OCI-LY1 (cell line): ENCODE results near the gene CEP112.

Experiments
- H2AFZ ChIP-seq: fragments of 200-600 bp; sonication (generic), shearing (Covaris generic); 2 replicates; pipeline ENCODE4 v1.6.0; 2014; ENCODE audit warnings: antibody characterized with exemption, mild to moderate bottlenecking, low read length
- H3F3A ChIP-seq: fragments of 200-600 bp; sonication (generic), shearing (Covaris generic); 2 replicates; pipeline ENCODE4 v1.6.0; 2014; ENCODE audit warnings: mild to moderate bottlenecking, antibody characterized with exemption, low read length, moderate library complexity; ENCODE audit not compliant: insufficient read depth
- H3K27ac ChIP-seq: fragments of 200-600 bp; sonication (generic); 2 replicates; pipeline ENCODE4 v1.5.1; 2014; ENCODE audit warnings: low read length, mixed run types, mild to moderate bottlenecking, low read depth; ENCODE audit not compliant: poor library complexity, severe bottlenecking
- H3K27me3 ChIP-seq: fragments of 200-600 bp; sonication (generic); 2 replicates; pipeline ENCODE4 v1.6.0; 2014; ENCODE audit warnings: antibody characterized with exemption, mild to moderate bottlenecking, low read length, moderate library complexity; ENCODE audit not compliant: insufficient read depth
- H3K36me3 ChIP-seq: fragments of 200-600 bp; sonication (generic); 2 replicates; pipeline ENCODE4 v1.6.1; 2014; ENCODE audit warnings: mild to moderate bottlenecking, antibody characterized with exemption, low read length, moderate library complexity, mixed read lengths; ENCODE audit not compliant: insufficient read depth
- H3K4me1 ChIP-seq: fragments of 200-600 bp; sonication (generic); 2 replicates; pipeline ENCODE4 v1.5.1; 2014; ENCODE audit warnings: mild to moderate bottlenecking, low read length, moderate library complexity; ENCODE audit not compliant: insufficient read depth, severe bottlenecking
- H3K4me2 ChIP-seq: fragments of 200-600 bp; sonication (generic), shearing (Covaris generic); 2 replicates; pipeline ENCODE4 v1.6.1; 2014; ENCODE audit warnings: low read length
- H3K4me3 ChIP-seq: fragments of 200-600 bp; sonication (generic); 2 replicates; pipeline ENCODE4 v1.5.1; 2014; ENCODE audit warnings: low read length, low read depth, mild to moderate bottlenecking, mixed read lengths; ENCODE audit not compliant: poor library complexity, severe bottlenecking
- H3K79me2 ChIP-seq: fragments of 200-600 bp; shearing (Covaris generic); 2 replicates; pipeline ENCODE4 v1.6.1; 2016; ENCODE audit warnings: mixed run types, low read length, mixed read lengths; ENCODE audit not compliant: insufficient read depth
- H3K9ac ChIP-seq: fragments of 200-600 bp; sonication (generic), shearing (Covaris generic); 2 replicates; pipeline ENCODE4 v1.6.1; 2014; ENCODE audit warnings: mild to moderate bottlenecking, low read length, mixed read lengths
- H3K9me2 ChIP-seq: fragments of 200-600 bp; sonication (generic), shearing (Covaris generic); 2 replicates; pipeline ENCODE4 v1.6.1; 2014; ENCODE audit warnings: low read depth, mild to moderate bottlenecking, low read length, mixed read lengths
- H3K9me3 ChIP-seq: fragments of 200-600 bp; shearing (Covaris generic); 2 replicates; pipeline ENCODE4 v1.6.1; 2014; ENCODE audit warnings: low read length, mixed read lengths
- H4K20me1 ChIP-seq: fragments of 200-600 bp; sonication (generic), shearing (Covaris generic); 2 replicates; pipeline ENCODE4 v1.6.0; 2016; ENCODE audit warnings: mild to moderate bottlenecking, low read length; ENCODE audit not compliant: insufficient read depth
- CTCF ChIP-seq: fragments of 200-600 bp; sonication (generic), shearing (Covaris generic); IDR thresholded peaks from 2 replicates; pipeline ENCODE4 v1.5.1; 2017; ENCODE audit warnings: mild to moderate bottlenecking, antibody characterized with exemption, low read length, moderate library complexity, mixed read lengths
- EZH2 ChIP-seq: fragments of 200-600 bp; sonication (generic), shearing (Covaris generic); IDR thresholded peaks from 2 replicates; pipeline ENCODE4 v1.8.0; 2017; ENCODE audit warnings: borderline replicate concordance, mixed run types, mild to moderate bottlenecking, antibody characterized with exemption, low read length, moderate library complexity, mixed read lengths

The CEP112 gene

GRCh38 chr17:66187718-66188117, 4.2 kb downstream of the CEP112 start:
- no peak overlapping the region for H3K9ac ChIP-seq
- no peaks in the 10 kb centered on the region for H4K20me1 ChIP-seq
- H3K9me2 ChIP-seq: no peaks in the 10 kb centered on the region
- no peak overlapping the region for H2AFZ ChIP-seq
- no peaks in the 10 kb centered on the region for H3K79me2 ChIP-seq
- H3K9me3 ChIP-seq: peaks cover 4% of the 10 kb centered on the region; the same call in 1 of the 2 replicates
- H3K4me2 ChIP-seq: no peak overlapping the region
- H3K4me1 ChIP-seq: peaks cover 17% of the 10 kb centered on the region
- TF ChIP-seq CTCF (no peak), EZH2 (no peak)
- H3K36me3 ChIP-seq: no peaks in the 10 kb centered on the region; the same call in 1 of the 2 replicates
- no peak overlapping the region for H3K4me3 ChIP-seq
- no peaks in the 10 kb centered on the region; the same call in 1 of the 2 replicates for H3F3A ChIP-seq
- no peak overlapping the region for H3K27ac ChIP-seq
- H3K27me3 ChIP-seq: no peaks in the 10 kb centered on the region

GRCh38 chr17:66185862-66186261, 6.1 kb downstream of the CEP112 start:
- no peak overlapping the region for H3K9ac ChIP-seq
- H3K36me3 ChIP-seq: no peaks in the 10 kb centered on the region; the same call in 1 of the 2 replicates
- no peaks in the 10 kb centered on the region for H3K27me3 ChIP-seq
- no peak overlapping the region for H2AFZ ChIP-seq
- no peak overlapping the region for H3K4me3 ChIP-seq
- H3K79me2 ChIP-seq: no peaks in the 10 kb centered on the region
- no peak for TF ChIP-seq EZH2
- TF ChIP-seq CTCF: no peak
- peaks cover under 1% of the 10 kb centered on the region for H3K4me1 ChIP-seq
- H3K27ac ChIP-seq: no peak overlapping the region
- no peaks in the 10 kb centered on the region for H4K20me1 ChIP-seq
- H3K9me2 ChIP-seq: no peaks in the 10 kb centered on the region
- no peaks in the 10 kb centered on the region for H3F3A ChIP-seq
- no peak overlapping the region for H3K4me2 ChIP-seq
- H3K9me3 ChIP-seq: peaks cover 4% of the 10 kb centered on the region; the same call in 1 of the 2 replicates

GRCh38 chr17:66184392-66184791, 7.5 kb downstream of the CEP112 start:
- H2AFZ ChIP-seq: no peak overlapping the region
- H3K4me1 ChIP-seq: no peaks in the 10 kb centered on the region
- H3K36me3 ChIP-seq: no peaks in the 10 kb centered on the region; the same call in 1 of the 2 replicates
- H3K27ac ChIP-seq: no peak overlapping the region
- no peak overlapping the region for H3K4me2 ChIP-seq
- TF ChIP-seq EZH2: no peak
- TF ChIP-seq CTCF: no peak
- H3K79me2 ChIP-seq: no peaks in the 10 kb centered on the region
- no peaks in the 10 kb centered on the region for H3K9me2 ChIP-seq
- H3K27me3 ChIP-seq: no peaks in the 10 kb centered on the region
- no peak overlapping the region for H3K9ac ChIP-seq
- no peaks in the 10 kb centered on the region for H4K20me1 ChIP-seq
- no peak overlapping the region for H3K4me3 ChIP-seq
- H3K9me3 ChIP-seq: peaks cover 4% of the 10 kb centered on the region; the same call in 1 of the 2 replicates
- no peaks in the 10 kb centered on the region for H3F3A ChIP-seq
